Adrenal gland (tissue), 12 donors: ENCODE measurements around the gene MMP17. TPM values are rescaled to one million over a fixed set of nuclear protein-coding genes. Genes with fewer than 3 reads are reported as not detected.

Source experiments
- DNase-seq, 7 donors: peaks; one replicate each; pipeline ENCODE4 v3.0.0-alpha.2; 2019 to 2020
- H3K27ac ChIP-seq, 5 donors: fragments of 200-600 bp; sonication (generic) in 4 of 5; 1 replicate in 3 of 5; 2 replicates in 2 of 5; pipeline versions ENCODE4 v1.5.1 to v1.8.0; 2016 to 2020; ENCODE audit warnings: mild to moderate bottlenecking in 1 of 5
- H3K27me3 ChIP-seq: fragments of 200-600 bp; 2 replicates; pipeline ENCODE4 v1.8.0; 2021
- H3K36me3 ChIP-seq, 2 donors: fragments of 200-600 bp; replicated peaks in 1 of 2; 1 replicate in 1 of 2; 2 replicates in 1 of 2; pipeline versions ENCODE4 v1.5.1 to v1.8.0; 2018 to 2022
- H3K4me1 ChIP-seq, 2 donors: fragments of 200-600 bp; replicated peaks in 1 of 2; 1 replicate in 1 of 2; 2 replicates in 1 of 2; pipeline versions ENCODE4 v1.5.1 to v1.8.0; 2018 to 2021
- H3K4me3 ChIP-seq, 4 donors: fragments of 200-600 bp; sonication (generic) in 3 of 4; one replicate each; pipeline ENCODE4 v1.5.1; 2016 to 2018
- H3K9me3 ChIP-seq, 3 donors: fragments of 200-600 bp; sonication (generic) in 1 of 3; replicated peaks in 1 of 3; 1 replicate in 2 of 3; 2 replicates in 1 of 3; pipeline versions ENCODE4 v1.5.1 to v1.8.0; 2016 to 2021
- POLR2A ChIP-seq, 2 donors: fragments of 450-650 bp; IDR thresholded peaks; one replicate each; pipeline ENCODE4 v1.6.1; 2017; ENCODE audit warnings: antibody characterized with exemption in 2 of 2, mild to moderate bottlenecking in 2 of 2, moderate library complexity in 1 of 2
- WGBS, 4 donors: extraction: QIAGEN DNeasy Blood & Tissue Kit in 2 of 4; methylation state at CpG; one replicate each; pipeline versions ENCODE4 v1.1.5 to v1.1.7; 2013 to 2017; 5-methylcytosine and 5-hydroxymethylcytosine counted together
- intact Hi-C, 2 donors: fragments of 100-400 bp; cut with DNase I; formaldehyde crosslinking; loops; one replicate each; pipeline versions ENCODE4 v1.14.1 to v1.15.0; 2022 to 2023
- polyA plus RNA-seq, 3 donors: library from polyadenylated mRNA; stranded (reverse); fragments of 200-250 nt in 2 of 3; fragments of 350-450 nt in 1 of 3; fragmentation: Illumina TruSeq in 1 of 3; extraction: RNeasy Lipid Tissue Mini Kit (QIAGEN cat#74804) in 1 of 3; gene quantifications; one replicate each; pipeline ENCODE4 v1.2.3, GENCODE V29; 2013 to 2014
- total RNA-seq, 9 donors: library from RNA; depleted of rRNA in 4 of 9; stranded (reverse); fragments of >200 nt in 4 of 9; fragments of 120-200 nt in 1 of 9; fragmentation: NEBNext Ultra II Directional in 1 of 9; extraction: Animal tissue kit (Norgen Biotek cat#: 25700) in 1 of 9; gene quantifications; one replicate each; pipeline versions ENCODE4 v1.1.0 to v1.2.4, GENCODE V29; 2013 to 2023
- TF ChIP-seq, protein P1 (sequence below), 6 experiments: fragments of 450-650 bp in 4 of 6; fragments of 200-600 bp in 2 of 6; sonication (generic) in 1 of 6; IDR thresholded peaks; 1 replicate in 5 of 6; 2 replicates in 1 of 6; pipeline versions ENCODE4 v1.5.1 to v1.8.0; 2016 to 2021; ENCODE audit warnings: antibody characterized with exemption in 6 of 6, mild to moderate bottlenecking in 2 of 6, moderate library complexity in 1 of 6
- donor health status: healthy with polysubstance abuse.
- donor health status: Bipolar disorder and iron deficiency.
- donor health status: DM: yes; HTN: yes; CAD: no.
- donor health status: DM: no; HTN: no; CAD: no.
- donor health status: DM: no; HTN: no; CAD: no.
- donor health status: DM: yes; HTN: yes; CAD: no.

MMP17 gene
- total and polyA plus RNA-seq, 12 donors: 0.32 to 16.5 (median 1.1) TPM; not detected in 1

DNA sequence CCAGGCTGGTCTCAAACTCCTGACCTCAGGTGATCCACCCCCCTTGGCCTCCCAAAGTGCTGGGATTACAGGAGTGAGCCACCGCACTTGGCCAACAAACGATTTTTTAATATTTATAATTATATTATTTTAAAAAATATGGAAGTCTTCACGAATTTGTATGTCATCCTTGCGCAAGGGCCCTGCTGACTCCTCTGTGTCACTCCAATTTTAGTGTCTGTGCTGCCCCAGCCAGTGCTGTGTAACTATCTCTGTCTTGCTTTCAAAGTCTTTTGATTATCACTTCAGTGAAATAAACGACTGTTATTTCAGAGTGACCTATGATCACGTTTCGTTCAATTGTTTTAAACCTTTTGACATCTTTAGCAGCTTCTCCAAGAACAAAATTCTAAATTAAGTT is 13.1 kb upstream of the MMP17 start:
- Histone ChIP-seq H3K36me3 (no peaks in the 10 kb centered on the region), H3K4me1 (no peaks in the 10 kb centered on the region), H3K9me3 (no peaks in the 10 kb centered on the region), H3K27ac (no peak overlapping the region), H3K27me3 (no peaks in the 10 kb centered on the region), H3K4me3 (no peak overlapping the region)
- 59 to 71% (median 66%) methylated on average over 7 of the region's 7 CpGs for WGBS, 4 donors
- no peak for DNase-seq
- TF ChIP-seq, protein P1, sequence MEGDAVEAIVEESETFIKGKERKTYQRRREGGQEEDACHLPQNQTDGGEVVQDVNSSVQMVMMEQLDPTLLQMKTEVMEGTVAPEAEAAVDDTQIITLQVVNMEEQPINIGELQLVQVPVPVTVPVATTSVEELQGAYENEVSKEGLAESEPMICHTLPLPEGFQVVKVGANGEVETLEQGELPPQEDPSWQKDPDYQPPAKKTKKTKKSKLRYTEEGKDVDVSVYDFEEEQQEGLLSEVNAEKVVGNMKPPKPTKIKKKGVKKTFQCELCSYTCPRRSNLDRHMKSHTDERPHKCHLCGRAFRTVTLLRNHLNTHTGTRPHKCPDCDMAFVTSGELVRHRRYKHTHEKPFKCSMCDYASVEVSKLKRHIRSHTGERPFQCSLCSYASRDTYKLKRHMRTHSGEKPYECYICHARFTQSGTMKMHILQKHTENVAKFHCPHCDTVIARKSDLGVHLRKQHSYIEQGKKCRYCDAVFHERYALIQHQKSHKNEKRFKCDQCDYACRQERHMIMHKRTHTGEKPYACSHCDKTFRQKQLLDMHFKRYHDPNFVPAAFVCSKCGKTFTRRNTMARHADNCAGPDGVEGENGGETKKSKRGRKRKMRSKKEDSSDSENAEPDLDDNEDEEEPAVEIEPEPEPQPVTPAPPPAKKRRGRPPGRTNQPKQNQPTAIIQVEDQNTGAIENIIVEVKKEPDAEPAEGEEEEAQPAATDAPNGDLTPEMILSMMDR (IDR thresholded peaks at IDR 0.05): no peak
- no peak for TF ChIP-seq POLR2A (IDR thresholded peaks at IDR 0.05)
- intact Hi-C loops: no loop called here

DNA sequence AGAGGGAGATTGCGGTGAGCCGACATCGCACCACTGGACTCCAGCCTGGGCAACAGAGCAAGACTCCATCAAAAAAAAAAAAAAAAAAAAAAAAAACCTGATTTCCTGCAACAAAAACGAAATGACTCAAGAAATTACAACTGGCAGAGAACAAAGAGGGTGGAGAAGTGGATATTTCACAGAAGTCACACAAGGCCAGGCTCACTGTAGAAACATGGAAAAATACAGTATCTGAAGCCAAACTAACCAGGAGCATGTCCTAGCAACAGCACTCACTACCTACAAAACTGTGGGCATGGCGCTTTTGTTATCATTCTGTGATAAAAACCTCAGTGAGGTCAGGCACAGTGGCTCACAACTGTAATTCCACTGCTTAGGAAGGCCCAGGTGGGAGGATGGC is 11.7 kb upstream of the MMP17 start:
- H3K4me1 ChIP-seq: no peaks in the 10 kb centered on the region
- no peak for DNase-seq
- intact Hi-C loops: no loop called here
- no peaks in the 10 kb centered on the region for H3K9me3 ChIP-seq
- H3K36me3 ChIP-seq: no peaks in the 10 kb centered on the region
- 52 to 68% (median 62%) methylated on average over 4 to 5 of the region's 5 CpGs for WGBS, 4 donors
- H3K27ac ChIP-seq: no peak overlapping the region
- H3K4me3 ChIP-seq: no peak overlapping the region
- TF ChIP-seq, protein P1 (IDR thresholded peaks at IDR 0.05): no peak
- no peak for TF ChIP-seq POLR2A (IDR thresholded peaks at IDR 0.05)
- H3K27me3 ChIP-seq: no peaks in the 10 kb centered on the region

DNA sequence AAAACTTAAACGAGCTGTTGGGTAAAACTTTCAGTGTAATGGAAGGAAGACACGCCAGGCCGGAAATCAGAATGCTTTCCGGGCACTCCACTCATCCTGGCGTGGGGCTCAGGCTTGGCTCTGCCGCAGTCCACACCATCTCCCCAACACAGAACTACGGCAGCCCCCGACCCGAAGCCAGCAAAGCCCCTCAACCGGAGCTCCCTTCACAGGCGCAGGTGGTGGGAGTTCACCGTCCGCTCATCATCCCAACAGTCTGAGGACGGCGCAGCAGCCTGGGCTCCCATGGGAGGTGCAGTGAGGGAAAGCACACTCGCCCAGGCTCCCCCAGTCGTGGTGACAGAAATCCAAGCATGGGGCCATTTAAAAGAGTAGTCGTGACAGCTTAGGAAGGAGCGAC is 11.0 kb upstream of the MMP17 start:
- intact Hi-C loops: no loop called here
- no peaks in the 10 kb centered on the region for H3K27me3 ChIP-seq
- no peak for DNase-seq
- H3K4me1 ChIP-seq: no peaks in the 10 kb centered on the region
- H3K36me3 ChIP-seq: no peaks in the 10 kb centered on the region
- no peak overlapping the region for H3K27ac ChIP-seq
- no peak overlapping the region for H3K4me3 ChIP-seq
- H3K9me3 ChIP-seq: no peaks in the 10 kb centered on the region
- TF ChIP-seq, protein P1 (IDR thresholded peaks at IDR 0.05): no peak
- TF ChIP-seq POLR2A (IDR thresholded peaks at IDR 0.05): no peak
- WGBS, 4 donors: 82 to 87% (median 83%) methylated on average over 9 to 19 of the region's 19 CpGs

DNA sequence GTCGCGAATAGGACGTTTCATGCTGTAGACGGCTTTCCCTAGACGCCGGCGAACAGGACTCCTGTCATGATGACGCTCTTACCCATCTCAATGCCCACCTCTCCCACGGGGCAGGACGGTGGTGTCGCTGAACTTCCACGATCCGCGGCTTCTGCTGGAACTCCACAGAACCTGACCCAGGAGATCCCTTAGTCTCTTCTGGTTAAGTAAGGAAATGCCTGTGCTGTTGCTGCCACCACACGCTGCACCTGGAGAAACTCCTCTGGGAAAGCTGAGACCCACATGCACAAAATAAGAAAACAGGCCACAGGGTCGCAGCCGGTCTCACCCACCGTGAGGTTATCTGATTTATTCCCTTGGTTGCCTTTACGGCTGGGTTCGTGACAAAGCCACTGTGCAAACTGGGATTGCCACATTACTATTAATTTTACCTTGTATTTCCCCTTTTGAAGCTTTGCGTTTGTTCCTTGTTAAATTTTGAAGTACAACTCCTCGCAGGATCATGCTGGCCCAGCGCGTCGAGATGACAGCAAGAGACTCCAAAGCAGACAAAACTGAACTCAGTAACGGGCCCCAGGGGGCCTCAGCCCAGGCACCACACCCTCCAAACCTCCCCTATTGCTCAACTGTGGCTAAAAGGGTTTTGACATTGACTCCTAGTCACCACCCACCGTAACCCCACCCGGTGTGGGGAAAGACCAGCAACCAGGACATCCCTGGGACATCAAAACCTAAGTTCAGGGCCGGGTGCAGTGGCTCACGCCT is 9.2 kb upstream of the MMP17 start:
- H3K27me3 ChIP-seq: no peaks in the 10 kb centered on the region
- H3K9me3 ChIP-seq: no peaks in the 10 kb centered on the region
- no peak for DNase-seq
- no peaks in the 10 kb centered on the region for H3K36me3 ChIP-seq
- intact Hi-C loops: no loop called here
- 73 to 80% (median 73%) methylated on average over 22 to 30 of the region's 30 CpGs for WGBS, 4 donors
- no peak overlapping the region for H3K4me3 ChIP-seq
- no peak overlapping the region for H3K27ac ChIP-seq
- TF ChIP-seq POLR2A (IDR thresholded peaks at IDR 0.05): no peak
- TF ChIP-seq, protein P1 (IDR thresholded peaks at IDR 0.05): no peak
- H3K4me1 ChIP-seq: no peaks in the 10 kb centered on the region
